Measurements from ENCODE around the gene CASP9. TPM values are rescaled to one million over a fixed set of nuclear protein-coding genes. Genes with fewer than 3 reads are reported as not detected.

CASP9 gene
- total and polyA plus RNA-seq, 2 donors (not counting 1 experiment from before 2014, with no cell fraction given): 5.6 to 6.4 TPM

DNA sequence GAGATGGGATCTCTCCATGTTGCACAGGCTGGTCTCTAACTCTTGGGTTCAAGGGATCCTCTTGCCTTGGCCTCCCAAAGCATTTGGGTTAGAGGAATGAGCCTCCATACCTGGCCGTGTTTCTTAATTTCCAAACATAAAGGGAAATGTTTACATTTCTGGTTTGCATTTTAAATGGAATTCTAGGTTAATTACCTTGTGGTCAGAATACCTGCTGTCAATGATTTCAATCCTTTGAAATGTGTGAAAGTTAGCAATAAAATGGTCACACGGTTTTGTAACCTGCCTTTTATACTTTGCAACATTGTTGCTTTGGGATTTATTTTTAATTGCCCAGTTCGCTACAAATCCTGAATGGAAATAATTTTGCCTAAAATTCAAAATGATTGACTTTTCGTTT lies 34.5 kb upstream of the CASP9 start:
- H3K4me3 ChIP-seq (replicated peaks in 1 of 4; ENCODE audit: control extremely low read depth in 1 of 4, insufficient read depth in 1 of 4, low read depth in 3 of 4, low read length in 4 of 4): no peak overlapping the region
- no peaks in the 10 kb centered on the region for H4K20me1 ChIP-seq (ENCODE audit: control insufficient read depth, extremely low read depth, insufficient read depth, low read length)
- H3K36me3 ChIP-seq (ENCODE audit: control insufficient read depth, insufficient read depth, low read length): peaks cover 5% of the 10 kb centered on the region
- no peak overlapping the region for H3K9ac ChIP-seq (ENCODE audit: insufficient read depth, low read length)
- H2AFZ ChIP-seq (ENCODE audit: low read length): no peak overlapping the region
- H3K27me3 ChIP-seq (ENCODE audit: control insufficient read depth, insufficient read depth, low read length): no peaks in the 10 kb centered on the region
- H3K79me2 ChIP-seq (ENCODE audit: control insufficient read depth, insufficient read depth, low read length): no peaks in the 10 kb centered on the region
- TF ChIP-seq, protein P1, sequence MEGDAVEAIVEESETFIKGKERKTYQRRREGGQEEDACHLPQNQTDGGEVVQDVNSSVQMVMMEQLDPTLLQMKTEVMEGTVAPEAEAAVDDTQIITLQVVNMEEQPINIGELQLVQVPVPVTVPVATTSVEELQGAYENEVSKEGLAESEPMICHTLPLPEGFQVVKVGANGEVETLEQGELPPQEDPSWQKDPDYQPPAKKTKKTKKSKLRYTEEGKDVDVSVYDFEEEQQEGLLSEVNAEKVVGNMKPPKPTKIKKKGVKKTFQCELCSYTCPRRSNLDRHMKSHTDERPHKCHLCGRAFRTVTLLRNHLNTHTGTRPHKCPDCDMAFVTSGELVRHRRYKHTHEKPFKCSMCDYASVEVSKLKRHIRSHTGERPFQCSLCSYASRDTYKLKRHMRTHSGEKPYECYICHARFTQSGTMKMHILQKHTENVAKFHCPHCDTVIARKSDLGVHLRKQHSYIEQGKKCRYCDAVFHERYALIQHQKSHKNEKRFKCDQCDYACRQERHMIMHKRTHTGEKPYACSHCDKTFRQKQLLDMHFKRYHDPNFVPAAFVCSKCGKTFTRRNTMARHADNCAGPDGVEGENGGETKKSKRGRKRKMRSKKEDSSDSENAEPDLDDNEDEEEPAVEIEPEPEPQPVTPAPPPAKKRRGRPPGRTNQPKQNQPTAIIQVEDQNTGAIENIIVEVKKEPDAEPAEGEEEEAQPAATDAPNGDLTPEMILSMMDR (conservative IDR thresholded peaks at IDR 0.05 in 1 of 2, IDR thresholded peaks at IDR 0.05 in 1 of 2; ENCODE audit: low read depth in 1 of 2, low read length in 2 of 2): no peak
- TF ChIP-seq EZH2 (IDR thresholded peaks at IDR 0.05; ENCODE audit: low read length, missing control alignments): no peak
- no peaks in the 10 kb centered on the region for H3K4me1 ChIP-seq (ENCODE audit: control insufficient read depth, extremely low read depth, insufficient read depth, low read length)
- no peak overlapping the region for H3K27ac ChIP-seq (ENCODE audit: insufficient read depth, low read length)
- H3K4me2 ChIP-seq (ENCODE audit: extremely low read depth, insufficient read depth, low read length): no peak overlapping the region
- no peak for DNase-seq (ENCODE audit: low read depth in 2 of 2)
- no peaks in the 10 kb centered on the region for H3K9me3 ChIP-seq (ENCODE audit: control insufficient read depth, insufficient read depth, low read depth, low read length)

DNA sequence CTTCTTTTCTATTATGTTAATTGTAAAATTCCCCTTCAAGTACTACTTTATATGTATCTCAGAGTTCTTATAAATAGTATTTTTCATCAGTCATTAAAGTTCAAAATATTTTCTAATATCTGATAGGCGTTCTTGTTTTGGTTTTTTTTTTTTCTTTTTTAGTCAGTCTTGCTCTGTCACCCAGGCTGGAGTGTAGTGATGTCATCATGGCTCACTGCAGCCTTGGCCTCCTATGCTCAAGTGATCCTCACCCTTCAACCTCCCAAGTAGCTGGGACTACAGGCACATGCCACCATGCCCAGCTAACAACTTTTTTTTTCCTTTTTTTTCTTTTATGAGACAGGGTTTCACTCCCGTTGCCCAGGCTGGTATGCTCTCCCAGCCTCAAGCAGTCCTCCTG lies 33.6 kb upstream of the CASP9 start:
- Histone ChIP-seq H2AFZ (ENCODE audit: low read length) (no peak overlapping the region), H3K79me2 (ENCODE audit: control insufficient read depth, insufficient read depth, low read length) (no peaks in the 10 kb centered on the region), H3K36me3 (ENCODE audit: control insufficient read depth, insufficient read depth, low read length) (peaks cover 4% of the 10 kb centered on the region), H3K4me2 (ENCODE audit: extremely low read depth, insufficient read depth, low read length) (no peak overlapping the region), H3K4me1 (ENCODE audit: control insufficient read depth, extremely low read depth, insufficient read depth, low read length) (no peaks in the 10 kb centered on the region), H3K9ac (ENCODE audit: insufficient read depth, low read length) (no peak overlapping the region), H4K20me1 (ENCODE audit: control insufficient read depth, extremely low read depth, insufficient read depth, low read length) (no peaks in the 10 kb centered on the region), H3K9me3 (ENCODE audit: control insufficient read depth, insufficient read depth, low read depth, low read length) (no peaks in the 10 kb centered on the region), H3K27ac (ENCODE audit: insufficient read depth, low read length) (no peak overlapping the region), H3K4me3 (replicated peaks in 1 of 4; ENCODE audit: control extremely low read depth in 1 of 4, insufficient read depth in 1 of 4, low read depth in 3 of 4, low read length in 4 of 4) (no peak overlapping the region), H3K27me3 (ENCODE audit: control insufficient read depth, insufficient read depth, low read length) (no peaks in the 10 kb centered on the region)
- no peak for DNase-seq (ENCODE audit: low read depth in 2 of 2)
- TF ChIP-seq, protein P1 (conservative IDR thresholded peaks at IDR 0.05 in 1 of 2, IDR thresholded peaks at IDR 0.05 in 1 of 2; ENCODE audit: low read depth in 1 of 2, low read length in 2 of 2): no peak
- no peak for TF ChIP-seq EZH2 (IDR thresholded peaks at IDR 0.05; ENCODE audit: low read length, missing control alignments)

DNA sequence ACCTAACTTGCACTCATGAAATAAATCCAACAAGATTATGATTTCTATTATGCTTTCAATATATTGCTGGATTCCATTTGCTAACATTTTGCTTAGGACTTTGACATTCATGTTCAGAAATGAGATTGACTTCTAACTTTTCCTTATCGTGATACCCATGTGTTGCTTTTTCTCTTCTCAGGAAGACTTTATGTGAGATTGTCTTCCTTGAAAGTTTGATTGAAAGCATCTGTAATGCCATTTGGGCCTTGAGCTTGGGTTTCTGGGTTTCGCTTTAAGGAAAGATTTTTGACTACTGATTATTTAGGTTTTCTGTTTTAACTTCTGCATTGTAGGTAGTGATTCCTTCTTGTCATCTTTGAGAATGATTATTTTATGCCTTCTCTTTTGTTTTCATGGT lies 33.0 kb upstream of the CASP9 start:
- TF ChIP-seq, protein P1 (conservative IDR thresholded peaks at IDR 0.05 in 1 of 2, IDR thresholded peaks at IDR 0.05 in 1 of 2; ENCODE audit: low read depth in 1 of 2, low read length in 2 of 2): no peak
- no peak for TF ChIP-seq EZH2 (IDR thresholded peaks at IDR 0.05; ENCODE audit: low read length, missing control alignments)
- H3K9ac ChIP-seq (ENCODE audit: insufficient read depth, low read length): no peak overlapping the region

More for the DNA sequence above, 33.0 kb upstream of the CASP9 start:
- Histone ChIP-seq H3K4me2 (ENCODE audit: extremely low read depth, insufficient read depth, low read length) (no peak overlapping the region), H3K79me2 (ENCODE audit: control insufficient read depth, insufficient read depth, low read length) (no peaks in the 10 kb centered on the region), H3K9me3 (ENCODE audit: control insufficient read depth, insufficient read depth, low read depth, low read length) (no peaks in the 10 kb centered on the region), H3K27me3 (ENCODE audit: control insufficient read depth, insufficient read depth, low read length) (no peaks in the 10 kb centered on the region), H3K36me3 (ENCODE audit: control insufficient read depth, insufficient read depth, low read length) (peaks cover 1% of the 10 kb centered on the region), H2AFZ (ENCODE audit: low read length) (no peak overlapping the region), H3K4me1 (ENCODE audit: control insufficient read depth, extremely low read depth, insufficient read depth, low read length) (no peaks in the 10 kb centered on the region), H3K27ac (ENCODE audit: insufficient read depth, low read length) (no peak overlapping the region), H3K4me3 (replicated peaks in 1 of 4; ENCODE audit: control extremely low read depth in 1 of 4, insufficient read depth in 1 of 4, low read depth in 3 of 4, low read length in 4 of 4) (no peak overlapping the region), H4K20me1 (ENCODE audit: control insufficient read depth, extremely low read depth, insufficient read depth, low read length) (no peaks in the 10 kb centered on the region)
- no peak for DNase-seq (ENCODE audit: low read depth in 2 of 2)
